ENCODE results near the gene GPNMB.

DNA sequence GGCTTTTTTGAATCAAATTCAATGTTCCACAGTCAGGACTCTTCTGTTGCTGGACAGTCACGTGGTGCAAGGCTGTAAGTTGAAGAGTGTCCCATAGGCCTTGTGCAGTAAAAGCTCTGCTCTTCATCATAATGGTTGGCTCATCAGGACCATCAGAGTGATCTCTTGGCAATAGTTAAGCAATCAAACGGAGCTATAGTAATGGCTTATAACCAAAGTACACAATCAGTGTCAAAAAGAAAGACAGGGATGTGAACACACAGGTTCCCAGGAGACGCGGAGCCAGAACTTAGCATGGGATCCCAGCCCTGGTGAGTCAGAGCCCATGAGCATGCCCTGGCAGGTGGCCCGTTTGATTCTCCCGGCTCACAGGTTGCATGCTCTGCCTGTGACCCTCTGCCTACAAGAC is 10.8 kb upstream of the GPNMB start:
- TF ChIP-seq POLR2A (IDR thresholded peaks at IDR 0.05) (no peak), CTCF (IDR thresholded peaks at IDR 0.05) (no peak)
